ENCODE measurements around the gene BEX4.
"Not testable (repeated sequence)": the region's sequence is repeated elsewhere in the genome, so short reads cannot be mapped to it uniquely, and the experiment has no call there.

BEX4 gene, protein sequence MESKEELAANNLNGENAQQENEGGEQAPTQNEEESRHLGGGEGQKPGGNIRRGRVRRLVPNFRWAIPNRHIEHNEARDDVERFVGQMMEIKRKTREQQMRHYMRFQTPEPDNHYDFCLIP

DNA sequence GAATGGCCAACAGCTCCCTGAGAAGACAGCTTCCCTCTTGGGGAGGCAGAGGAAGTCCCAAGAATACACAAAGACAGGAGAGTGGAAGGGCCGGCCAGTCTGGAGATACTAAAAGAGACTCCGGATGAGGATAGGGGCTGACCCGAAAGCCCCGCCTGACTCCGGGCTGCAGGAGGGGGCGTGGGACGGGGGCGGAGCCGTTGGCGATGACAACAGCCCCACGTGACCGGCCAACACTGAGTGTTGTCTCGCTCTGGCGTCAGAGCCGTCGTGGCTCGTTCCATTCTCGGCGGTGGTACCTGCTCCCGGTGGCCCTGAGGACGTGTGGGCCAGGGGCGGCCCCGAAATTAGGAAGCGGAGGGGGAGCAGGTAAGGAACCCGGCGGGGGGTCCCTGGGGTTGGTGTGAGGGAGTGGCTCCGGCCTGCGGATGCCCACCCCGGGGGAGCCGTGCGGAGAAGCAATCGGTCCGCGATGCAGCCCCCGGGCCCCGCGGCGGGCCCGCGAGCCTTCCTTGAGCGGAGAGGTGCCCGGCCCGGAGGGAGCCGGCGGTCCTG, at the start of gene BEX4:
Gene BEX4 (plus strand): TSS at position 239 of the 555 bp plus-strand sequence. CDS start 1,046 bp downstream, outside the sequence.
- peak; percentile 74 for DNase-seq

- no peak for DNase-seq
Observed at GRCh38 chrX:103170216-103170615, 44.7 kb upstream of the BEX4 start.

GRCh38 chrX:103171353-103171752, 43.6 kb upstream of the BEX4 start:
- no peak for DNase-seq

GRCh38 chrX:103175256-103175655, 39.7 kb upstream of the BEX4 start:
- not testable (repeated sequence) for DNase-seq

- DNase-seq, result peak; percentile 37
Observed at GRCh38 chrX:103175944-103176753, 38.8 kb upstream of the BEX4 start.

DNA sequence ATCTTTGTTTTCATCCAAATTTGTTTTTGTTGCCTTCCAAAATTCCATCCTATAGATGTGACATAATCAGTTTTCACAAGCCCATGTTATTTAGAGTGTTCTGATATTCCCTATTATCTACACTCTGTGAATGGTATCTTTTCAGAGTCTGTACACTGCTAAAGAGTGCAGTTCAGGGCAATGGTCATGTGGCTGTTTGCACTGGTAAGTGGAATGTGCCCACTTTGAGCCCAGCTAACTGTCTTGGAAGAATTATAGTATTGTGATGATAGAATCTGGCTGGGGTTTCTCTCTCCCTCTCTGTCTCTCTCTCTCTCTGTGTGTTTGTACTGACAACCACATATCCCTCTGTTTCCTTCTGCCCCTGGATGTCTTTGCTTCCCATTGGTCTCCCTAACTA, 37.4 kb upstream of the BEX4 start:
- DNase-seq, result no peak

DNA sequence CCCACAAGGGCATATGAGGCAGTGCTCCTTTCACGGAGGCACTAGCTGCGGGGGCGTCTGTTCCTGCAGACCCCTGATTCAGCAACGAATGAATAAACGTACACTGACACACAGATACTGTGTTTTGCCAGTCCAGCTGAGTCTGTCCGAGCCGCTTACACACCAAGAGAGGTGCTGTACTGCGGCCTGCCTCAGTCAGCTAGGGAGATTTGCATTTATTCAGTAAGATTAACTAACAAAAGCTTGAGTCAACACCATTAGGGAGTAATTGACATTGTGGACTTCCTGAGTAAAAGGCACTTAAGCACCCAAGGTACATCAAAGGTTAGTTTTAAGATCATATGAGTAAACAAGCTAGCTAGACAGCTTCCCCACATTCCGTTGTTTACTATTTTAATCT, 31.0 kb upstream of the BEX4 start:
- DNase-seq, result no peak

DNA sequence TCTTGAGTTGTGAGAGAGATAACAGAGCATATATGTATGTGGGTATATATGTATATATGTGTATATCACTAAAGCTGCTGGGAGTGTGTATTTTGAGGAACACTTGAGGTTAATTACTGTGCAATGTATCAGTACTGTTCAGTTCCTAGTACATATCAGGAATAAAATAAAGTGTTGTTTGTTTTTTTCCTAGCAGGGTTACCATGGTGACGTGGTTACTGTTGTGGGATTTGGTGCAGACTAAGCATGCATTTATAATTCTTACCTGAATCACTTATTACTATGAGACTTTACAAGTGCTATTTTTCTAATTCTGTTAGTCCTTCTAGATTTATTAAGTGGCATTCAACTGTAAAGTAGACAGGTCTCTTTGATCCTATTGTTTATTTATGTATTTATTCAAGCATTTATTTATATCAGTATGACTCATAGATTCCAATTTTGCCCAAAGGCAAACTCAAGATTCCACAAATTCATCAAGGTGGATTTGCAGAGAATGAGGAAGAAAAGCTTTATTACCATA, 26.9 kb upstream of the BEX4 start:
- DNase-seq, result no peak

GRCh38 chrX:103197721-103198306, 17.1 kb upstream of the BEX4 start:
- no peak for DNase-seq

DNA sequence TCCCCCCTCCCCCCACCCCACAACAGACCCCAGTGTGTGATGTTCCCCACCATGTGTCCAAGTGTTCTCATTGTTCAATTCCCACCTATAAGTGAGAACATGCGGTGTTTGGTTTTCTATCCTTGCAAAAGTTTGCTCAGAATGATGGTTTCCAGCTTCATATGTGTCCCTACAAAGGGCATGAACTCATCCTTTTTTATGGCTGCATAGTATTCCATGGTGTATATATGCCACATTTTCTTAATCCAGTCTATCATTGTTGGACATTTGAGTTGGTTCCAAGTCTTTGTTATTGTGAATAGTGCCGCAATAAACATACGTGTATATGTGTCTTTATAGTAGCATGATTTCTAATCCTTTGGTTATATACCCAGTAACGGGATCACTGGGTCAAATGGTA, 16.2 kb upstream of the BEX4 start:
- not testable (repeated sequence) for DNase-seq

GRCh38 chrX:103201041-103201440, 13.9 kb upstream of the BEX4 start:
- DNase-seq, result no peak

DNA sequence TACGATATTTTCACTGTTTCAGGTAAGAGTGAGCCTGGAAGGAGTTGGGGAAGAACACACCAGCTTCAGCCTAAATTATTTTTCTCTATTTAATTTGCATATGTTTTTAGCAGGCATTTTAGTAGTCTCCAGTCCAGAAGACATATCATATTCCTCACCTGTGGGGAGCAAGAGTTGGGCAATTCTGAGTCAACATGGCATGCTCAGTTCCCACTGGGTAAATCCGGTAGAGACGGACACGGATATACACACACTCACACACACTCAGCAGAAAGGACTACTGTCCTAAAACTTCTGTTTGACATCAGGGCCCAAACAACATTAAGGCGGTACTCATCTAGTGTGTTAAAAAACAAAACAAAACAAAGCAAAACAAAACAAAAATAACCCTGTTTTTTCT, 4.9 kb upstream of the BEX4 start:
- no peak for DNase-seq

DNA sequence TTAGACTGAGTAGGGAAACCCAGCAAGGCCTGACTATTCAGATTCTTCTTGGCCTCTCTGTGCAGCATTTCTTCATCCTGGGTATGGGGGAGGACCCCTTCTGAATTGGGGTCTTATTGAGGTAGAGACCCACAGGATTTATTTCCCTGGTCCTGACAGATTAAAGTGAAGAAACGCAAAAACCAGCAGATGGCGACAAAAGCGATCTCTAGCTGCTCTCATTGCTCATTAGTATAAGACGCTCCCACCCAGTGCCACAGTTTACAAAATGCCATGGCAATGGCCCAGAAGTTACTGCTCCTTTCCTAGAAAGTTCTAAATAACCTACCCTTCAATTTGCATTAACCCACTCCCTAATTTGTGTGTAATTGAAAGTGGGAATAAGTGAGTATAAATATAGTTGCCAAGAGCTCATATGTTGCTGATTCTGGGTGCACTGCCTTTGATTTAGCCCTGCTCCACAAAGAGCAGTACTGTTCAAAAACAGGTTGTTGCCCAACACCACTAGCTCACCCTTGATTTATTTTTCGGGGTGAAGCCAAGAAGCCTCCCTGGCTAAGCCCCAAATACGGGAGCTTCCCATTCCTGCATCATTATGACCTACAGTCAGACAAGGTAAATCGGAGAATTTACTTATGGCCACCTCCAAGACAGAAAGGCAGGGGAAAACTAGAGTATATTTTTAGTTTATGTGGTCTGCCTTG, 3.7 kb upstream of the BEX4 start:
- DNase-seq, result peak; percentile 24

- no peak for DNase-seq
Observed at GRCh38 chrX:103212749-103213457, 2.0 kb upstream of the BEX4 start.

DNA sequence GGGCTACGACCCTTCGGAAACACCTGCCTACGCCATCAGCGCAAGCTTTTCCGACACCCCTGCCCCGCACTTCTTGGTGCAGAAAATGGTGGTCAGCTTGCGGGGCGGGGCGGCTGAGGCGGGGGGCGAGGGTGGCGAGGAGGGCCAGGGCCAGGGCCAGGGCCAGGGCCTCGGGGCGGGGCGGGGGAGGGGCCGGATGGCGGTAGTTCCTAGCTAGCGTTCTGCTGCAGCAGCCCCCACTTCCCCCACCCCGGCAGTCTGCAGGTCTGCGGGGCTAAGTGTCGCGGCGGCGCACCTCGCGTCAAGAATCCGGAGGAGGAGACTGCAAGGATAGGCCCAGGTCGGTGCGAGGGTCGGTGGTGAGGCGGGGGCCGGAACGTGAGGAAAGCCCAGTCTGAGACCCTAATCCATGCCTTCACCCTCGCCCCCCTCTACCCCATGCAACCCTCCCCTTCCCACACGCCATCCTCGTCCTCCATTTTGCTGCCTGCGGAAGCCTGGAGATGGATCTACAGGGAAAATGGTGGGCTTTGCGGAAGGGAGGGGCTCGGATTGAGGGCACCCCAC, 600 bp downstream of the BEX4 start:
- DNase-seq, result no peak

DNA sequence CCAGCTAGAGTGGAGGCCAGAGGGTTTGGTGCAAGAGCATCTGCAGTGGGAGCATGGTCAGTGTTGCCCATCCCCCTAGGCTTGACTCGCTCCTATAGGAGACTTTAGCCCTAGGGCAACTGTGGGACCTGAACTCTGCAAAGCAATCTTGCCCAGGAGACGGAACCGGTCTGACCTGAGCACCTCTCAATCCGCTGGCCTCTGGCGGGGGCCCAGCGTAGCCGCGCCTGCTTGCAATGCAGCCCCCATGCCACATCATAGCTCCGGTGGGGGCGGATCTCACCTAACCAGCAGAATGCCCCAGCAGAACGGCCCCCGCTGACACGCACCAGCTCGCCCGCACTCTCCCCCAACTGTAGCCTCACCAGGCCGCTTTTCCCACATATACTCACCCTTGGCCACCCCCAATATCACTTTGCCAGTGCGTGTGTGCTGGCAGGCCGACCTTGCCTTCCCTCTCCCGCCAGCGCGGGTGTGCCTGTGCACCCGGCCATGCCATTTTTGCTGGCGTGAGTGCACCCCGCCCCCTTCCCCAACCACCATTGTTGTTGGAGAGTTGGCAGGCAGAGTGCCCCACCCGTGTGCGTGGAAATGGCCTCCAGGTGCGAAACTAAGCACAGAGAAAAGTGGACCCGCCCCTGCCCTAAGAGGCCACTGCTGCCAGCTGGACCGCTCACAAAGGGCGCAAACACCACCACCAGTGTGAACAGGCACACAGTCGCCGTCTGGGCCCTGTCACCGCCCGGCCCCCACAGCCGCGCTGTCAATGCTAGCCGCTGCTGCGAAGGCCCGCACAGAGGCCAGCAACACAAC, 5.8 kb downstream of the BEX4 start:
- DNase-seq, result no peak

- DNase-seq, result not testable (repeated sequence)
Observed at GRCh38 chrX:103225918-103226317, 11.0 kb downstream of the BEX4 start.

- DNase-seq, result no peak
Observed at GRCh38 chrX:103233263-103233662, 18.4 kb downstream of the BEX4 start.

- DNase-seq, result no peak
Observed at GRCh38 chrX:103234869-103235268, 20.0 kb downstream of the BEX4 start.

DNA sequence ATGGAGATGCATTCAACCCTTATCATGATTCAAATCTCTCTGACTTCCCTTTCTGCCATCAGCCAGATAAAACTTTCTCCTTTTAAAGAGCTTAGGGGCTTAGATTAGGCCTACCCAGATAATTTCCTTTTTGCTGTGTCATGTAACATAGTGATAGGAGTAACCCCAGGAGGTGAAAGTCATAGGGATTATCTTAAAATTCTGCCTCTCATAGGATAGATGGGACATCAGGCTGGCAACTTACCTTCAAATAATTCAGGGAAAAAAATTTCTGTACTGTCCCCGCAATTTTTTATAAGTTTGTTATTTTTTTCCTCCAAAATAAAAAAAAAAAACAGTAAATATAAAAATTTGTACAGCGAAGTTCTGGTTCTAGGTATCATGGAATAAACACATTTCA, 20.7 kb downstream of the BEX4 start:
- DNase-seq, result not testable (repeated sequence)

- no peak for DNase-seq
Observed at GRCh38 chrX:103236296-103236695, 21.4 kb downstream of the BEX4 start.
